Measurements from ENCODE around the gene TFDP1. TPM values are rescaled to one million over a fixed set of nuclear protein-coding genes. Genes with fewer than 3 reads are reported as not detected.
A peak's percentile ranks its signal among the peaks of the same experiment; 100 is the strongest.

TFDP1 gene
- polyA plus RNA-seq, 1 of the 3 experiments (the other 2 are of a cell fraction), result 76.7 TPM

- Histone ChIP-seq H3K36me3 (replicated peaks in 1 of 2; ENCODE audit: control insufficient read depth in 1 of 2, insufficient read depth in 2 of 2, low read length in 1 of 2) (peaks cover 8 to 29% of the 10 kb centered on the region in 2 experiments), H3K4me1 (ENCODE audit: control insufficient read depth in 1 of 2, insufficient read depth in 2 of 2, low read depth in 1 of 2, low read length in 1 of 2) (peaks cover 0 to 39% of the 10 kb centered on the region in 2 experiments; a peak in 2 of 4 replicates), H3K4me3 (ENCODE audit: low read depth in 2 of 2, low read length in 1 of 2) (no peak overlapping the region), H3K4me2 (no peak overlapping the region), H3K9ac (no peak overlapping the region), H4K20me1 (ENCODE audit: insufficient read depth) (peaks cover 62% of the 10 kb centered on the region), H3K79me2 (ENCODE audit: insufficient read depth) (peaks cover 36% of the 10 kb centered on the region), H3K9me2 (no peaks in the 10 kb centered on the region), H3K27ac (ENCODE audit: low read depth in 2 of 2, low read length in 1 of 2) (no peak overlapping the region), H3K9me3 (no peaks in the 10 kb centered on the region), H3K27me3 (ENCODE audit: insufficient read depth) (no peaks in the 10 kb centered on the region), H3F3A (replicated peaks; ENCODE audit: insufficient read depth) (peaks cover 5% of the 10 kb centered on the region), H2AFZ (ENCODE audit: low read depth) (no peak overlapping the region)
- TF ChIP-seq, protein P1, sequence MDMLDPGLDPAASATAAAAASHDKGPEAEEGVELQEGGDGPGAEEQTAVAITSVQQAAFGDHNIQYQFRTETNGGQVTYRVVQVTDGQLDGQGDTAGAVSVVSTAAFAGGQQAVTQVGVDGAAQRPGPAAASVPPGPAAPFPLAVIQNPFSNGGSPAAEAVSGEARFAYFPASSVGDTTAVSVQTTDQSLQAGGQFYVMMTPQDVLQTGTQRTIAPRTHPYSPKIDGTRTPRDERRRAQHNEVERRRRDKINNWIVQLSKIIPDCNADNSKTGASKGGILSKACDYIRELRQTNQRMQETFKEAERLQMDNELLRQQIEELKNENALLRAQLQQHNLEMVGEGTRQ (IDR thresholded peaks at IDR 0.05; ENCODE audit: borderline replicate concordance, low read depth, low read length), result no peak
- TF ChIP-seq FOXM1 (IDR thresholded peaks at IDR 0.05; ENCODE audit: low read depth) (no peak), SMC3 (IDR thresholded peaks at IDR 0.05; ENCODE audit: low read depth, low read length) (no peak), USF1 (IDR thresholded peaks at IDR 0.05; ENCODE audit: borderline replicate concordance, low read depth) (no peak), CHD2 (IDR thresholded peaks at IDR 0.05; ENCODE audit: low read length, partially characterized antibody) (no peak), TAF1 (IDR thresholded peaks at IDR 0.05; ENCODE audit: borderline replicate concordance, low read depth, low read length) (no peak)
- POLR2A ChIA-PET, result interaction anchor here (1.3 kb wide), 1 partner anchor 9 kb away, joined by 3 read pairs; no protein-coding TSS in a partner anchor
- no peak for DNase-seq
- CTCF ChIA-PET, result interaction anchor here (1.1 to 2.1 kb wide), 2 partner anchors 12 to 23 kb away, joined by 3 to 10 read pairs; no protein-coding TSS in a partner anchor
- 95% methylated on average over 15 of the region's 15 CpGs for WGBS (ENCODE audit: low lambda C conversion rate)
Observed at GRCh38 chr13:113539822-113540221, 44.7 kb upstream of the TFDP1 start.

DNA sequence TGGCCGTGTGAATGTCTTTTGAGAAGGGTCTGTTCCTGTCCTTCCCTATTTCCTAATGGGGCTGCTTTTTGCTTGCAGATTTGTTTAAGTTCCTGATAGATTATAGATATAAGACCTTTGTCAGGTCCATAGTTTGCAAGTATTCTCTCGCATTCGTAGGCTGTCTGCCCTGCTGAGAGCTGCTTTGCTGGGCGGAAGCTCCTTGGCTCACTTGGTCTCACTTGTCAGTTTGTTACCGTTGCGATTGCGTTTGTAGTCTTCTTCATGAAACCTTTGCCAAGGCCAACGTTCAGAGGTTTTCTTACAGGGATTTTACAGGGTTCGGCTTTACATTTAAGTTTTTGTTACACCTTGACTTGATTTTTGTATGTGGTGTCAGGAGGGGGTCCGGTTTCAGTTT, 44.0 kb upstream of the TFDP1 start:
- Histone ChIP-seq H3K9ac (no peak overlapping the region), H3F3A (replicated peaks; ENCODE audit: insufficient read depth) (peaks cover 5% of the 10 kb centered on the region), H3K27ac (ENCODE audit: low read depth in 2 of 2, low read length in 1 of 2) (no peak overlapping the region), H3K27me3 (ENCODE audit: insufficient read depth) (no peaks in the 10 kb centered on the region), H3K9me3 (no peaks in the 10 kb centered on the region), H3K79me2 (ENCODE audit: insufficient read depth) (peaks cover 43% of the 10 kb centered on the region), H3K36me3 (replicated peaks in 1 of 2; ENCODE audit: control insufficient read depth in 1 of 2, insufficient read depth in 2 of 2, low read length in 1 of 2) (peaks cover 8 to 23% of the 10 kb centered on the region in 2 experiments), H3K4me3 (ENCODE audit: low read depth in 2 of 2, low read length in 1 of 2) (no peak overlapping the region), H2AFZ (ENCODE audit: low read depth) (no peak overlapping the region), H4K20me1 (ENCODE audit: insufficient read depth) (peaks cover 69% of the 10 kb centered on the region), H3K4me2 (no peak overlapping the region), H3K4me1 (ENCODE audit: control insufficient read depth in 1 of 2, insufficient read depth in 2 of 2, low read depth in 1 of 2, low read length in 1 of 2) (peaks cover 0 to 46% of the 10 kb centered on the region in 2 experiments; a peak in 2 of 4 replicates), H3K9me2 (no peaks in the 10 kb centered on the region)
- 92% methylated on average over 10 of the region's 10 CpGs for WGBS (ENCODE audit: low lambda C conversion rate)
- ChIA-PET POLR2A (no interaction called here), CTCF (no interaction called here)
- no peak for TF ChIP-seq SIN3A (IDR thresholded peaks at IDR 0.05; ENCODE audit: borderline replicate concordance, low read depth, low read length)
- DNase-seq, result no peak

DNA sequence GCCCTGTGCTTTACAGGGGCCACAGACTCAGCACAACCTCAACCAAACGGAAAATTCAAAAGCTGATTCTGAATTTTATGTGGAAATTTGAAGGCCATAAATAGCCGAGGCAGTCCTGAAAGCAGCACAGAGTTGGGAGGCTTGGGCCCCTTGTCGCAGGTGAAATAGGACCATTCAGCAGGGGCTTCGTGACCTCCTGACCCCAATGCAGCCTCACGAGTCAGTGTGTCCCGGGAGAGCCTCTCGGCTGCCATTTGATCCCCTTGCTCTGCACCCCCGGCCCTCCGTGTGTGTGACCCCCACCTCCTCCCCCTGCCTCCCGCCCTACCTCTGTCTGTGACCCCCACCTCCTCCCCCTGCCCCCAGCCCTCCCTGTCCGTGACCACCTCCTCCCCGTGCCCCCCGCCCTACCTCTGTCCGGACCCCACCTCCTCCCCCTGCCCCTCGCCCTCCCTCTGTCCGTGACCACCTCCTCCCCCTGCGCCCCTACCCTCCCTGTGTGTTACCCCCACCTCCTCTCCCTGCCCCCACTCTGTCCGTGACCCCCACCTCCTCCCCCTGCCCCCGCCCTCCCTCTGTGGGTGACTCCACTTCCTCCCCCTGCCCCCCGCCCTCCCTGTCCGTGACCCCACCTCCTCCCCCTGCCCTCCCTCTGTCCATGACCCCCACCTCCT, 41.7 kb upstream of the TFDP1 start:
- DNase-seq, result no peak
- Histone ChIP-seq H3K36me3 (replicated peaks in 1 of 2; ENCODE audit: control insufficient read depth in 1 of 2, insufficient read depth in 2 of 2, low read length in 1 of 2) (peaks cover 10 to 14% of the 10 kb centered on the region in 2 experiments), H3K79me2 (ENCODE audit: insufficient read depth) (peaks cover 59% of the 10 kb centered on the region), H3K4me3 (ENCODE audit: low read depth in 2 of 2, low read length in 1 of 2) (no peak overlapping the region), H3F3A (replicated peaks; ENCODE audit: insufficient read depth) (peaks cover 5% of the 10 kb centered on the region), H3K27me3 (ENCODE audit: insufficient read depth) (no peaks in the 10 kb centered on the region), H3K9me2 (no peaks in the 10 kb centered on the region), H4K20me1 (ENCODE audit: insufficient read depth) (peaks cover 76% of the 10 kb centered on the region), H3K9ac (no peak overlapping the region), H3K27ac (ENCODE audit: low read depth in 2 of 2, low read length in 1 of 2) (peak overlapping the region in 1 of 2 experiments; percentile 53; a peak in 1 of 4 replicates), H3K4me1 (ENCODE audit: control insufficient read depth in 1 of 2, insufficient read depth in 2 of 2, low read depth in 1 of 2, low read length in 1 of 2) (peaks cover 0 to 68% of the 10 kb centered on the region in 2 experiments; a peak in 2 of 4 replicates), H3K9me3 (no peaks in the 10 kb centered on the region), H2AFZ (ENCODE audit: low read depth) (no peak overlapping the region), H3K4me2 (no peak overlapping the region)
- CTCF ChIA-PET, result interaction anchor here (3.5 to 4.8 kb wide), 2 partner anchors 19 to 85 kb away, joined by 21 to 39 read pairs; no protein-coding TSS in a partner anchor
- 85% methylated on average over 20 of the region's 21 CpGs for WGBS (ENCODE audit: low lambda C conversion rate)
- POLR2A ChIA-PET, result no interaction called here
- TF ChIP-seq NRF1 (IDR thresholded peaks at IDR 0.05; ENCODE audit: low read depth, low read length), result no peak
- no peak for TF ChIP-seq CHD2 (IDR thresholded peaks at IDR 0.05; ENCODE audit: low read length, partially characterized antibody)

Measured in SK-N-SH (cell line).